Adrenal gland (tissue), 12 donors: Measurements from ENCODE around the gene GTF2IRD1. TPM values are rescaled to one million over a fixed set of nuclear protein-coding genes. Genes with fewer than 3 reads are reported as not detected.

ENCODE experiments used
- DNase-seq, 7 donors: peaks; one replicate each; pipeline ENCODE4 v3.0.0-alpha.2; 2019 to 2020
- H3K27ac ChIP-seq, 5 donors: fragments of 200-600 bp; sonication (generic) in 4 of 5; 1 replicate in 3 of 5; 2 replicates in 2 of 5; pipeline versions ENCODE4 v1.5.1 to v1.8.0; 2016 to 2020; ENCODE audit warnings: mild to moderate bottlenecking in 1 of 5
- H3K27me3 ChIP-seq: fragments of 200-600 bp; 2 replicates; pipeline ENCODE4 v1.8.0; 2021
- H3K36me3 ChIP-seq, 2 donors: fragments of 200-600 bp; replicated peaks in 1 of 2; 1 replicate in 1 of 2; 2 replicates in 1 of 2; pipeline versions ENCODE4 v1.5.1 to v1.8.0; 2018 to 2022
- H3K4me1 ChIP-seq, 2 donors: fragments of 200-600 bp; replicated peaks in 1 of 2; 1 replicate in 1 of 2; 2 replicates in 1 of 2; pipeline versions ENCODE4 v1.5.1 to v1.8.0; 2018 to 2021
- H3K4me3 ChIP-seq, 4 donors: fragments of 200-600 bp; sonication (generic) in 3 of 4; one replicate each; pipeline ENCODE4 v1.5.1; 2016 to 2018
- H3K9me3 ChIP-seq, 3 donors: fragments of 200-600 bp; sonication (generic) in 1 of 3; replicated peaks in 1 of 3; 1 replicate in 2 of 3; 2 replicates in 1 of 3; pipeline versions ENCODE4 v1.5.1 to v1.8.0; 2016 to 2021
- CTCF ChIP-seq, 6 experiments: fragments of 450-650 bp in 4 of 6; fragments of 200-600 bp in 2 of 6; sonication (generic) in 1 of 6; IDR thresholded peaks; 1 replicate in 5 of 6; 2 replicates in 1 of 6; pipeline versions ENCODE4 v1.5.1 to v1.8.0; 2016 to 2021; ENCODE audit warnings: antibody characterized with exemption in 6 of 6, mild to moderate bottlenecking in 2 of 6, moderate library complexity in 1 of 6
- POLR2A ChIP-seq, 2 donors: fragments of 450-650 bp; IDR thresholded peaks; one replicate each; pipeline ENCODE4 v1.6.1; 2017; ENCODE audit warnings: antibody characterized with exemption in 2 of 2, mild to moderate bottlenecking in 2 of 2, moderate library complexity in 1 of 2
- WGBS, 4 donors: extraction: QIAGEN DNeasy Blood & Tissue Kit in 2 of 4; methylation state at CpG; one replicate each; pipeline versions ENCODE4 v1.1.5 to v1.1.7; 2013 to 2017; 5-methylcytosine and 5-hydroxymethylcytosine counted together
- intact Hi-C, 2 donors: fragments of 100-400 bp; cut with DNase I; formaldehyde crosslinking; loops; one replicate each; pipeline versions ENCODE4 v1.14.1 to v1.15.0; 2022 to 2023
- polyA plus RNA-seq, 3 donors: library from polyadenylated mRNA; stranded (reverse); fragments of 200-250 nt in 2 of 3; fragments of 350-450 nt in 1 of 3; fragmentation: Illumina TruSeq in 1 of 3; extraction: RNeasy Lipid Tissue Mini Kit (QIAGEN cat#74804) in 1 of 3; gene quantifications; one replicate each; pipeline ENCODE4 v1.2.3, GENCODE V29; 2013 to 2014
- total RNA-seq, 9 donors: library from RNA; depleted of rRNA in 4 of 9; stranded (reverse); fragments of >200 nt in 4 of 9; fragments of 120-200 nt in 1 of 9; fragmentation: NEBNext Ultra II Directional in 1 of 9; extraction: Animal tissue kit (Norgen Biotek cat#: 25700) in 1 of 9; gene quantifications; one replicate each; pipeline versions ENCODE4 v1.1.0 to v1.2.4, GENCODE V29; 2013 to 2023
- donor health status: healthy with polysubstance abuse.
- donor health status: Bipolar disorder and iron deficiency.
- donor health status: DM: yes; HTN: yes; CAD: no.
- donor health status: DM: no; HTN: no; CAD: no.
- donor health status: DM: no; HTN: no; CAD: no.
- donor health status: DM: yes; HTN: yes; CAD: no.

Gene GTF2IRD1
- total and polyA plus RNA-seq, 12 donors = 7.4 to 41.3 (median 25.2) TPM

GRCh38 chr7:74502216-74502891 lies 48.6 kb downstream of the GTF2IRD1 start:
- no peaks in the 10 kb centered on the region for H3K9me3 ChIP-seq
- no peaks in the 10 kb centered on the region for H3K27me3 ChIP-seq
- peaks cover 24 to 31% of the 10 kb centered on the region in 2 donors for H3K4me1 ChIP-seq
- DNase-seq = peak; percentile 76 to 88 (median 83)
- H3K4me3 ChIP-seq = no peak overlapping the region
- intact Hi-C loops = loop anchor here in 1 of 2 donors (10.0 kb wide), 1 partner anchor 58 kb away; no protein-coding TSS in a partner anchor
- TF ChIP-seq POLR2A (IDR thresholded peaks at IDR 0.05) (no peak), CTCF (IDR thresholded peaks at IDR 0.05) (no peak)
- WGBS, 4 donors = 42 to 72% (median 61%) methylated on average over 6 to 14 of the region's 14 CpGs
- H3K36me3 ChIP-seq = no peaks in the 10 kb centered on the region
- peak overlapping the region; percentile 32 to 71 (median 60) for H3K27ac ChIP-seq

- peak overlapping the region in 1 of 5 donors; percentile 71 for H3K27ac ChIP-seq
- WGBS, 4 donors = 76 to 87% (median 79%) methylated on average over 8 of the region's 8 CpGs
- peak in 1 of 7 donors; percentile 20 for DNase-seq
- intact Hi-C loops = loop anchor here in 1 of 2 donors (10.0 kb wide), 1 partner anchor 58 kb away; no protein-coding TSS in a partner anchor
- no peaks in the 10 kb centered on the region for H3K27me3 ChIP-seq
- TF ChIP-seq CTCF (IDR thresholded peaks at IDR 0.05) = no peak
- TF ChIP-seq POLR2A (IDR thresholded peaks at IDR 0.05) = no peak
- no peak overlapping the region for H3K4me3 ChIP-seq
- no peaks in the 10 kb centered on the region for H3K36me3 ChIP-seq
- no peaks in the 10 kb centered on the region for H3K9me3 ChIP-seq
- H3K4me1 ChIP-seq = peaks cover 24 to 31% of the 10 kb centered on the region in 2 donors
Measured at GRCh38 chr7:74503061-74503460, 49.4 kb downstream of the GTF2IRD1 start.

- Histone ChIP-seq H3K36me3 (no peaks in the 10 kb centered on the region), H3K4me3 (no peak overlapping the region), H3K27me3 (no peaks in the 10 kb centered on the region), H3K27ac (no peak overlapping the region), H3K9me3 (no peaks in the 10 kb centered on the region), H3K4me1 (peaks cover 24 to 31% of the 10 kb centered on the region in 2 donors)
- 98 to 99% (median 98%) methylated on average over 7 to 8 of the region's 8 CpGs for WGBS, 4 donors
- TF ChIP-seq CTCF (IDR thresholded peaks at IDR 0.05) (no peak), POLR2A (IDR thresholded peaks at IDR 0.05) (no peak)
- intact Hi-C loops = loop anchor here in 1 of 2 donors (10.0 kb wide), 1 partner anchor 59 kb away; no protein-coding TSS in a partner anchor
- DNase-seq = no peak
Measured at GRCh38 chr7:74503943-74504342, 50.2 kb downstream of the GTF2IRD1 start.

GRCh38 chr7:74505471-74506324 lies 52.0 kb downstream of the GTF2IRD1 start:
- 77 to 82% (median 79%) methylated on average over 12 to 20 of the region's 20 CpGs for WGBS, 4 donors
- H3K36me3 ChIP-seq = no peaks in the 10 kb centered on the region
- H3K4me1 ChIP-seq = peaks cover 20 to 24% of the 10 kb centered on the region in 2 donors
- TF ChIP-seq CTCF (IDR thresholded peaks at IDR 0.05) (no peak), POLR2A (IDR thresholded peaks at IDR 0.05) (no peak)
- H3K27ac ChIP-seq = peak overlapping the region in 1 of 5 donors; percentile 74
- intact Hi-C loops = loop anchor here in 1 of 2 donors (10.0 kb wide), 1 partner anchor 61 kb away; no protein-coding TSS in a partner anchor
- DNase-seq = peak in 1 of 7 donors; percentile 80
- H3K27me3 ChIP-seq = no peaks in the 10 kb centered on the region
- H3K9me3 ChIP-seq = no peaks in the 10 kb centered on the region
- no peak overlapping the region for H3K4me3 ChIP-seq
